GM12872 (cell line): ENCODE data around the gene PTTG1.

Source experiments
- TF ChIP-seq, protein P1 (sequence below): IDR thresholded peaks from 3 replicates; pipeline ENCODE4 v1.5.1; 2011; ENCODE audit warnings: low read depth, mild to moderate bottlenecking, low read length, moderate library complexity; ENCODE audit not compliant: insufficient read depth

The PTTG1 gene

DNA sequence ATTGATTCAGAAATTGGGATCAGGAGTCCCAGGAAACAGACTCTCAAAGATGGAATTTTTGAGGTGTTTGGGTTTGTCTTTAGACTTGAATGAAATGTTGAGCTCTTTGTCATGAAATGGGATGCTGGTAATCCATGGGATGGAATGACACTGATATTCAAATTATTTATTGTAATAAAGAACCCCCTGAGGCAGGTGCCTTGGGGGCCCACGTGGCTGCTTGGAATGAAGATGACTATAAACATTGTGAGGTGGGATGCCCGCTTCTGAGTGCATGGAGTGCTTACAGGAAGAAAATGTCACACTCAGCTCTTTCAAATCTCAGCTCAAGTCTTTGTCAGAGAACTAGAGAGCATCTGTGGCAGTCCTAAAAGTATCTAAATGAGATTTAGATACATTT, 41.6 kb upstream of the PTTG1 start:
- TF ChIP-seq, protein P1, sequence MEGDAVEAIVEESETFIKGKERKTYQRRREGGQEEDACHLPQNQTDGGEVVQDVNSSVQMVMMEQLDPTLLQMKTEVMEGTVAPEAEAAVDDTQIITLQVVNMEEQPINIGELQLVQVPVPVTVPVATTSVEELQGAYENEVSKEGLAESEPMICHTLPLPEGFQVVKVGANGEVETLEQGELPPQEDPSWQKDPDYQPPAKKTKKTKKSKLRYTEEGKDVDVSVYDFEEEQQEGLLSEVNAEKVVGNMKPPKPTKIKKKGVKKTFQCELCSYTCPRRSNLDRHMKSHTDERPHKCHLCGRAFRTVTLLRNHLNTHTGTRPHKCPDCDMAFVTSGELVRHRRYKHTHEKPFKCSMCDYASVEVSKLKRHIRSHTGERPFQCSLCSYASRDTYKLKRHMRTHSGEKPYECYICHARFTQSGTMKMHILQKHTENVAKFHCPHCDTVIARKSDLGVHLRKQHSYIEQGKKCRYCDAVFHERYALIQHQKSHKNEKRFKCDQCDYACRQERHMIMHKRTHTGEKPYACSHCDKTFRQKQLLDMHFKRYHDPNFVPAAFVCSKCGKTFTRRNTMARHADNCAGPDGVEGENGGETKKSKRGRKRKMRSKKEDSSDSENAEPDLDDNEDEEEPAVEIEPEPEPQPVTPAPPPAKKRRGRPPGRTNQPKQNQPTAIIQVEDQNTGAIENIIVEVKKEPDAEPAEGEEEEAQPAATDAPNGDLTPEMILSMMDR = no peak

DNA sequence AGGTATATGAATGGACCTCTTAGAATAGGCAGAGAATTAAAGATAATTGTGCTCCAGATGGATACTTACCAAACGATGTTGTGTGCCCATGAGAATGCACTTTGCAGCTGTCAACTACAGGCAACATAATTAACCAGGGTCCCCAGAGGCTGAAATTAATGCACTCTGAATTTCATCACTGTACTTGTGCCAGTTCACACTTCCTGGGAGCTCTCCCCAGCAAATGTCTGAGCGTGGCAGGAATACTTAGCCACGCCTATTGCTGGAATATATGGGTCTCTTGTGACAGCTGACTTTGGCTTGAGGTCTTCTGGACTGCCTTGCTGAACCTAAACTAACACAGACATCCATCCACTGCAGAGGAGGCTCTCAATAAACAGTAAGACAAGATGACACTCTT, 39.3 kb upstream of the PTTG1 start:
- TF ChIP-seq, protein P1 = no peak

DNA sequence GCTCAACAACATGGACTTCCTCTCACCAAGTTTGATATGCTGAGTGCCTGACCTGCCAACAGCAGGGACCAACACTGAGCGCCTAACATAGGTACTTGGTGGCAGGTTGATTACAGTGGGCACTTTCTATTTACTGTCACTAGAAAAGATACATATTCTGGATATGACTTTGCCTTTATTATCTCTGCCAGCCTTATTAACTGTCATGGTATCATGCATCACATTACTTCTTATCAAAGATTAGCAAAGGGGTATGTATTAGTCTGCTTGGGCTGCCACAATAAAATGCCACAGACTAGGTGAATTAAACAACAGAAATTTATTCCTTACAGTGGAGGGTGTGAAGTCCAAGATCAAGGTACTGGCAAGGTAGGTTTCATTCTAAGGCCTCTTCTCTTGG, 37.0 kb upstream of the PTTG1 start:
- TF ChIP-seq, protein P1 = no peak

DNA sequence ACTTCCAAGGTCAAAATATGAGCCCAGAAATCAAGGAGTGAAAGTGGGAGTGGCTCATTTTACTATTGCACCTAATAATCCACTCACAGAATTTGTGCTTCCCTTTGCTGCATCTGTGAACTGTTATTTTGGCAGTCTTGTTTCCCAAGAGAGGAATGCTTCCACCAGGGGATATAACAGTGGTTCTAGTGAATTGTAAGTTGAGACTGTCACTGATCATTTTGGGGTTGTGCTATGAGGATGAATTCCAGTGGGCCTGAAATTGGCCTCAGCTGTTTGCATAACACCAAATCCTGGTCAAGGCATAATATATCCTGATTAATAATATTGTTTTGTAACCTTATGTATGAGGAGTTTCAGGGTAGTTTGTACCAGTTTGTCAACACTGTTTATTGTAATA, 36.2 kb upstream of the PTTG1 start:
- TF ChIP-seq, protein P1 = no peak

DNA sequence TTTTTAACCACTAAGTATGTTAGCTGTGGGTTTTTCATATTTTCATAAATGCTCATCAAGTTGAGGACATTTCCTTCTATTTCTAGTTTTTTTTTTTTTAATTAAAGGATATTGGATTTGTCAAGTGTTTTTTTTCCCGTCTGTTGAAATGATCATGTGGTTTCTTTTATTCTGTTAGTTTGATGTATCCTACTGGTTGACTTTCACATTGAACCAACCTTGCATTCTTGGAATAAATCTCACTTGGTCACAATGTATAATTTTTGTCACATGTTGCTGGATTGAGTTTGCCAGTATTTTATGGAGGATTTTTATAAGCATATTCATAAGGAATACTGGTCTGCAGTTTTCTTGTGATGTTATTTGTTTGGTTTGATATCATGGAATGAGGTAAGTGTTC, 34.2 kb upstream of the PTTG1 start:
- TF ChIP-seq, protein P1 = no peak

DNA sequence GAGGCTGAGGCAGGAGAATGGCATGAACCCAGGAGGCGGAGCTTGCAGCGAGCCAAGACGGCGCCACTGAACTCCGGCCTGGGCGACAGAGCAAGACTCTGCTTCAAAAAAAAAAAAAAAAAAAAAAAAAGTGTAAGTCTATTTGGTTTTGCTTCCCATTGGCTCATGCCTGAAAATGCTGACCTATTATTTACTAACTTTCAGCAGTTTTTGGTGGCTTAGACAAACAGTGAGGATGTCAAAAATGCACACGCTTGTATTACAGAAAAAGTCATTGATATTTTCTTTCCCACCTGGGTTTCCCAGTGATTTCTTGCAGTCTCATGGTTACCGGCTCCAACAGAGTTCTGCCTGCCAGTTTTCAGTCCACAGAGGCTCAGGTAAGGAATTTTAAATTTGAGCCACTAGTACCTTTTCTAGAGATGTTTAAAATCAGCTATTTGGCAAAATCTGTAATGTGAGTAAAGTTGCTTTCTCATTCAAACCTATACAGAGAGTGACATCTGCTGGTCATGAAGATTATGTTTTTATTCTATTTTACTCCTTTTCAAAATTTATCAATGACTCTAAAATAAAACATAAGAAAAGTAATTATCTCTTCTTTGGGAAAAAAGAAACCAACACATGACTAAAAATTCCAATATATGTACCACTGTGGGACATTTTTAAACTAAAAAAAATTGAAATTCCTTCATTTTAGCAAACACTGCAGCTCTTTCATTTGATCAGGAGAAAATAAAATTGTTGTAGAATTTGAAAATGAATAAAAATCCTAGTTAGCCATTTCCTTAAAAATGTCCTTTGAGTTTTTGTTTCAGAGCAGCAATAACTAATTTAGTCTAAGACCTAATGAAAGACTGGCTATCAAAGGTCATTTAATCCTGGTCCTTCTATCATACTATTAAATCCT, 30.6 kb upstream of the PTTG1 start:
- TF ChIP-seq, protein P1 = peak; percentile 47

DNA sequence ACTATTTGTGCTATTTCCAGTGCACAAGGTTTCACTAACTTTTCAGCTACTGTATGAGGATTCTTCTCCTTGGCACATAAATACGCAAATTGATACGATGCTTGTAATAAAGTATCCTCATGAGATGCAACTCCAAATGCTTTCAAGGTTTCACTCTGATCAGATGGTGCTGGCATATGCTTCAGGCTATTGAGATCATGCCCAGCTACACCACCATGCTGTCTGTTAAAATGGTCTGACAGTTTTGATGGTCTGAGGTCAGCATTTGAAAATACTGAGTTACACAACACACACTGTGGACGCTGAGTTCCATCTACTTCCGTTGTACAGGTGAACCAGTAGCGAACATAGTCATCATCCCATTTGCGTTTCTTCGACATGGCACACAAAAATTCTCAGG, 26.5 kb upstream of the PTTG1 start:
- TF ChIP-seq, protein P1 = no peak
